HG03439 (cell line): Measurements from ENCODE around the gene MGME1.

Experiments
- ATAC-seq: cut with Tn5 transposase; IDR thresholded peaks from one replicate; pipeline ENCODE4 v1.9.1; 2021; ENCODE audit warnings: mild to moderate bottlenecking, moderate library complexity; ENCODE audit not compliant: unreplicated experiment

Gene MGME1

GRCh38 chr20:17992224-17992637 is 23.4 kb downstream of the MGME1 start:
- peak; percentile 45 for ATAC-seq

- ATAC-seq, result no peak
These were observed 24.2 kb downstream of the MGME1 start for GRCh38 chr20:17992847-17993513.

GRCh38 chr20:17993546-17993945 is 24.7 kb downstream of the MGME1 start:
- no peak for ATAC-seq

GRCh38 chr20:17995967-17996819 is 27.4 kb downstream of the MGME1 start:
- ATAC-seq, result peak; percentile 50

- no peak for ATAC-seq
These were observed 29.6 kb downstream of the MGME1 start for GRCh38 chr20:17998446-17998845.

- no peak for ATAC-seq
These were observed 30.7 kb downstream of the MGME1 start for GRCh38 chr20:17999566-17999965.

- no peak for ATAC-seq
These were observed 32.5 kb downstream of the MGME1 start for GRCh38 chr20:18001131-18001921.

- ATAC-seq, result no peak
These were observed 35.1 kb downstream of the MGME1 start for GRCh38 chr20:18003897-18004296.

GRCh38 chr20:18004384-18005031 is 35.7 kb downstream of the MGME1 start:
- no peak for ATAC-seq

- peak; percentile 90 for ATAC-seq
These were observed 36.6 kb downstream of the MGME1 start for GRCh38 chr20:18005170-18005989.

- ATAC-seq, result no peak
These were observed 37.2 kb downstream of the MGME1 start for GRCh38 chr20:18005990-18006364.

- no peak for ATAC-seq
These were observed 37.9 kb downstream of the MGME1 start for GRCh38 chr20:18006684-18007083.

- ATAC-seq, result no peak
These were observed 38.9 kb downstream of the MGME1 start for GRCh38 chr20:18007534-18008292.

- ATAC-seq, result no peak
These were observed 40.3 kb downstream of the MGME1 start for GRCh38 chr20:18009116-18009515.

- no peak for ATAC-seq
These were observed 42.7 kb downstream of the MGME1 start for GRCh38 chr20:18011482-18011881.

GRCh38 chr20:18011951-18012645 is 43.3 kb downstream of the MGME1 start:
- no peak for ATAC-seq

- ATAC-seq, result no peak
These were observed 44.1 kb downstream of the MGME1 start for GRCh38 chr20:18012901-18013300.

- no peak for ATAC-seq
These were observed 45.6 kb downstream of the MGME1 start for GRCh38 chr20:18014411-18014810.

- ATAC-seq, result no peak
These were observed 48.0 kb downstream of the MGME1 start for GRCh38 chr20:18016772-18017171.
